T-cell (primary cell): ENCODE results near the gene FZD1. TPM values are rescaled to one million over a fixed set of nuclear protein-coding genes. Genes with fewer than 3 reads are reported as not detected.

Experiments
- ATAC-seq, 4 experiments: fragments of 200-7000 bp in 3 of 4; fragments of 150-1000 bp in 1 of 4; cut with Tn5 transposase; replicated peaks in 1 of 4; 1 replicate in 3 of 4; 2 replicates in 1 of 4; pipeline ENCODE4 v1.10.0; 2021; ENCODE audit warnings: moderate library complexity in 3 of 4, mild to moderate bottlenecking in 2 of 4, moderate number of reproducible peaks in 1 of 4
- CTCF ChIA-PET, 2 donors: fragments of 300-600 bp; sonication (Branson Sonifier 250); formaldehyde crosslinking; loops; one replicate each; lab custom pipeline; 2022; ENCODE audit warnings: antibody characterized with exemption in 2 of 2; lab: Charles Lee
- POLR2A ChIA-PET, 2 donors: fragments of 300-600 bp; sonication (Branson Sonifier 250); formaldehyde crosslinking; loops; one replicate each; lab custom pipeline; 2022; ENCODE audit warnings: antibody characterized with exemption in 2 of 2; lab: Charles Lee
- DNase-seq, 35 experiments: peaks; one replicate each; pipeline versions ENCODE4 v3.0.0 to v3.0.0-alpha.2; 2013 to 2023
- H3K27ac ChIP-seq: one replicate; pipeline ENCODE4 v1.5.1; 2013; ENCODE audit warnings: low read length
- H3K27me3 ChIP-seq, 2 experiments: replicated peaks in 1 of 2; 1 replicate in 1 of 2; 2 replicates in 1 of 2; pipeline versions ENCODE4 v1.6.1 to v1.7.0; 2013; ENCODE audit warnings: low read length in 1 of 2, mixed read lengths in 1 of 2; ENCODE audit not compliant: control insufficient read depth in 2 of 2, insufficient read depth in 2 of 2; ENCODE audit errors: extremely low read depth in 1 of 2
- H3K36me3 ChIP-seq, 2 donors: 1 replicate in 1 of 2; 2 replicates in 1 of 2; pipeline versions ENCODE4 v1.6.1 to v1.7.0; 2013; ENCODE audit warnings: low read length in 1 of 2; ENCODE audit not compliant: control insufficient read depth in 2 of 2, insufficient read depth in 1 of 2; ENCODE audit errors: extremely low read depth in 1 of 2
- H3K4me1 ChIP-seq, 2 experiments: 1 replicate in 1 of 2; 2 replicates in 1 of 2; pipeline versions ENCODE4 v1.6.1 to v1.7.0; 2013; ENCODE audit warnings: low read length in 2 of 2, mixed read lengths in 1 of 2; ENCODE audit not compliant: insufficient read depth in 2 of 2, control insufficient read depth in 1 of 2; ENCODE audit errors: extremely low read depth in 1 of 2
- H3K4me3 ChIP-seq, 2 donors: 1 replicate in 1 of 2; 2 replicates in 1 of 2; pipeline versions ENCODE4 v1.5.1 to v1.7.0; 2013; ENCODE audit warnings: mild to moderate bottlenecking in 2 of 2, low read length in 1 of 2, moderate library complexity in 1 of 2; ENCODE audit not compliant: control insufficient read depth in 1 of 2; ENCODE audit errors: extremely low read depth in 1 of 2
- H3K9me3 ChIP-seq: 2 replicates; pipeline ENCODE4 v1.7.0; 2013
- H3K27ac Mint-ChIP-seq, 2 donors: one replicate each; pipeline ENCODE4 v1.8.0; 2020 to 2021; ENCODE audit warnings: mild to moderate bottlenecking in 2 of 2, mixed read lengths in 2 of 2
- H3K27me3 Mint-ChIP-seq, 2 donors: one replicate each; pipeline ENCODE4 v1.8.0; 2021 to 2022; ENCODE audit warnings: mixed read lengths in 2 of 2
- H3K36me3 Mint-ChIP-seq: one replicate; pipeline ENCODE4 v1.8.0; 2021; ENCODE audit warnings: mixed read lengths
- H3K4me1 Mint-ChIP-seq, 3 donors: one replicate each; pipeline ENCODE4 v1.8.0; 2020 to 2022; ENCODE audit warnings: mixed read lengths in 3 of 3, mild to moderate bottlenecking in 1 of 3
- H3K4me3 Mint-ChIP-seq, 3 donors: one replicate each; pipeline ENCODE4 v1.8.0; 2020 to 2022; ENCODE audit warnings: mild to moderate bottlenecking in 3 of 3, mixed read lengths in 3 of 3, moderate library complexity in 3 of 3
- H3K9me3 Mint-ChIP-seq, 3 donors: one replicate each; pipeline ENCODE4 v1.8.0; 2020 to 2022; ENCODE audit warnings: mixed read lengths in 3 of 3
- WGBS: methylation state at CpG from one replicate; pipeline ENCODE4 v1.1.5; 2013; ENCODE audit warnings: missing lambda C conversion rate; ENCODE audit not compliant: insufficient coverage; 5-methylcytosine and 5-hydroxymethylcytosine counted together
- total RNA-seq, 35 experiments: library from RNA in 6 of 35; stranded (reverse) in 6 of 35; fragments of 120-200 nt in 1 of 35; gene quantifications; one replicate each; pipeline versions ENCODE4 v1.2.1 to v1.2.4 and lab custom pipeline; 2013 to 2026

FZD1 gene
- total RNA-seq, 5 donors from 2014 or later (not counting 1 experiment from before 2014, with no cell fraction given): 0.07 to 0.47 (median 0.13) TPM

DNA sequence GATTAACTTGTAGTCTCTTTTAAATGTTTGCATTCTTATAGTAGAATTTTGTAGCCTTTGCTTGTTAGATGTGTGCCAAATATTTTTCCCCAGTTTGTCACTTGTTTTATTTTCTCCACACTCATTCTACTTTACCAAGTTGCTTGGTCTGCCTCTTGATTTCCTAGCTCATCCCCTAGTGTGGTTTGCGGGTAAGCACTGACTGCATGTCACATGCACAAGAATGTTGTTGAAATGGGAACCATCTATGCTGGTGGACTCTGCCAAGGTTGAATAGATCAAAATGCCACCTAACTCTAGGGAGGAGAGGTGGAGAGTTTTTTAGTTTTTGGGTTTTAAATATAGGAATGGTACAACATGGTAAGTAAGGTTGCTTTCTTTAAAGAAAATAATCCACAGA, 47.6 kb downstream of the FZD1 start:
- POLR2A ChIA-PET: no interaction called here
- Histone ChIP-seq H3K36me3 (no peaks in the 10 kb centered on the region), H3K27me3 (no peaks in the 10 kb centered on the region), H3K4me3 (no peak overlapping the region), H3K9me3 (no peaks in the 10 kb centered on the region), H3K27ac (no peak overlapping the region), H3K4me1 (no peaks in the 10 kb centered on the region)
- CTCF ChIA-PET: interaction anchor here in 1 of 2 donors (1.4 kb wide), 1 partner anchor 16 kb away, joined by 3 read pairs; no protein-coding TSS in a partner anchor
- ATAC-seq (no peak), DNase-seq (no peak)
- Mint-ChIP-seq H3K27ac (no peak overlapping the region), H3K4me3 (no peak overlapping the region), H3K9me3 (no peaks in the 10 kb centered on the region), H3K36me3 (no peaks in the 10 kb centered on the region), H3K27me3 (no peaks in the 10 kb centered on the region), H3K4me1 (no peaks in the 10 kb centered on the region)
- WGBS: no CpG with 5 or more reads among the region's 1 CpG

DNA sequence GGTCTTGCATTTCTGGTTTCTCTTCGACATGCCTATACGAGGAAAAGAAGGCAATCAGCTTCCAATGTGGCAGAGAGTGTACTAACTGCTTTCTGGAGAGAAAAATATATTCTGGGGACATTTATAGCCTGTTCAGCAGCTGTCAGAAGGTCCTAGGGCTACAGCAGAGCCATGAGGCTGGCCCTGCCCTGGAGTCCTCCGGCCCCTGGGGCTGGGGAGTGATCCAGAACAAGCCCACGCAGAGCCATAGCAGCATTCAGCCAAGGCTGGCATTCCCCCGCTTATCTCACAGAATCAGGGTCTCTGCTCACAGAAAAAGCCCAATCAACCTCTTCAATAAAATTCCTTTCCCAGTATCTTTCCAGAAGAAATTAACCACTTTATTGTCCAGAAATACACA, 48.9 kb downstream of the FZD1 start:
- H3K27ac Mint-ChIP-seq: no peak overlapping the region
- H3K9me3 Mint-ChIP-seq: no peaks in the 10 kb centered on the region
- POLR2A ChIA-PET: no interaction called here
- CTCF ChIA-PET: interaction anchor here in 1 of 2 donors (1.4 kb wide), 1 partner anchor 14 kb away, joined by 3 read pairs; no protein-coding TSS in a partner anchor
- no peaks in the 10 kb centered on the region for H3K36me3 Mint-ChIP-seq
- no peaks in the 10 kb centered on the region for H3K4me1 Mint-ChIP-seq
- H3K4me3 ChIP-seq: no peak overlapping the region
- H3K4me3 Mint-ChIP-seq: no peak overlapping the region
- ATAC-seq (no peak), DNase-seq (no peak)
- H3K27me3 Mint-ChIP-seq: no peaks in the 10 kb centered on the region
- H3K9me3 ChIP-seq: no peaks in the 10 kb centered on the region
- no peaks in the 10 kb centered on the region for H3K36me3 ChIP-seq
- H3K27me3 ChIP-seq: no peaks in the 10 kb centered on the region
- 79% methylated on average over 2 of the region's 5 CpGs for whole genome bisulfite sequencing
- H3K27ac ChIP-seq: no peak overlapping the region
- no peaks in the 10 kb centered on the region for H3K4me1 ChIP-seq

DNA sequence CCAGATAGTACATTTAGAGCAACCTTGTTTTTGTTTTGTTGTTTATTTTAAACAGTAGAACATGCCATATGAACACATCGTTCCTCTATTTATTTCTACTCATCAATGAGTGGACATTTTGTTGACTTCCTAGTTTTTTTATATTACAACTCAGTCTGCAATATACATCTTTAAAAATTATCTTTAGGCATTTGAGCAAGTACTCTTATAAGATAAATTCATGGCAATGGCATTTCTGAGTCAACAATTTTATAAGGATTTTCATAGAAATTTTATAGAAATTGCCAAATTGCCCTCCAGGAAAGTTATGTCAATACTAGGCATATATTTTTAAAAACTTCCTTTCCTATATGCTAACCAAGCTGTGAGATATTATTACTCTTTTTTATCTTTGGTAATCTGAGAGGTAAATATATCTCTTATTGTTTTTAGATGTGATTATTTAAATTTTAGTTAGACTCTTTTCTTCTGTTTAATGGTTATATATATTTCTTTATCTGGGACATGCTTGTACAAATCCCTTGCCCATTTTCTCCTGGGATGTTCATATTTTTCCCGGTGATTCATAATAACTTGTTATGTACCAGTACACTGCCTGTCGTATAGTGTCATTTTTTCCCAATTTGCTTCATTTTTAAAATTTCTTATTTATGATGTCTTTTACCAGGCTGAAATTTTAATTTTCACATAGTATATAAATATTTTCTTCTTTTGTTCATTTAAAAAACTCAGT, 50.5 kb downstream of the FZD1 start:
- no peak for ATAC-seq
- Histone ChIP-seq H3K4me3 (no peak overlapping the region), H3K27me3 (no peaks in the 10 kb centered on the region), H3K9me3 (no peaks in the 10 kb centered on the region), H3K36me3 (no peaks in the 10 kb centered on the region), H3K4me1 (no peaks in the 10 kb centered on the region), H3K27ac (no peak overlapping the region)
- DNase-seq: no peak
- WGBS: no CpG with 5 or more reads among the region's 3 CpGs
- ChIA-PET CTCF (no interaction called here), POLR2A (no interaction called here)
- H3K27ac Mint-ChIP-seq: no peak overlapping the region
- H3K4me3 Mint-ChIP-seq: no peak overlapping the region
- H3K36me3 Mint-ChIP-seq: no peaks in the 10 kb centered on the region
- H3K27me3 Mint-ChIP-seq: no peaks in the 10 kb centered on the region
- H3K4me1 Mint-ChIP-seq: no peaks in the 10 kb centered on the region
- no peaks in the 10 kb centered on the region for H3K9me3 Mint-ChIP-seq

DNA sequence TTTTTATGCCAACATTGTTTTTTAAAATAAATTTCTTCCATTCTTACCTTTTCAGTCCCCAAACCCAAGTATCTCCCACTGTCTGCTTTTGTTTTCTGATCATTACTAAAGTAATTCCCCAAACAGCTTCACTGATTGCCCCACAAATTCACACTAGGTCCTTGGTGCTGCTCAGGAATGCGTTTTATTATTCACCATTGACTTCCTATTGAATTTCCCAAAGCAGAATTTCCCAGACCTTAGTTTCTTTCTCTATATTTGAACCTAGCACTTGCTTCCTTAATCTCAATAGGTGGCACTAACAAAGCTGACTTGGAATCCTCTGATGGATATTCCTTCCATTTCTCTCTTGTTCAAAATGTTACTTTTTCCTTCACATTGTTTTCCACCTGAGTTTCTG, 52.2 kb downstream of the FZD1 start:
- H3K36me3 Mint-ChIP-seq: no peaks in the 10 kb centered on the region
- H3K4me1 Mint-ChIP-seq: no peaks in the 10 kb centered on the region
- POLR2A ChIA-PET: no interaction called here
- ATAC-seq (no peak), DNase-seq (no peak)
- H3K27me3 Mint-ChIP-seq: no peaks in the 10 kb centered on the region
- Histone ChIP-seq H3K4me1 (no peaks in the 10 kb centered on the region), H3K9me3 (no peaks in the 10 kb centered on the region), H3K27me3 (no peaks in the 10 kb centered on the region), H3K27ac (no peak overlapping the region), H3K36me3 (no peaks in the 10 kb centered on the region), H3K4me3 (no peak overlapping the region)
- CTCF ChIA-PET: no interaction called here
- H3K9me3 Mint-ChIP-seq: no peaks in the 10 kb centered on the region
- H3K27ac Mint-ChIP-seq: no peak overlapping the region
- WGBS: 83% methylated on average over 1 of the region's 1 CpG
- no peak overlapping the region for H3K4me3 Mint-ChIP-seq

DNA sequence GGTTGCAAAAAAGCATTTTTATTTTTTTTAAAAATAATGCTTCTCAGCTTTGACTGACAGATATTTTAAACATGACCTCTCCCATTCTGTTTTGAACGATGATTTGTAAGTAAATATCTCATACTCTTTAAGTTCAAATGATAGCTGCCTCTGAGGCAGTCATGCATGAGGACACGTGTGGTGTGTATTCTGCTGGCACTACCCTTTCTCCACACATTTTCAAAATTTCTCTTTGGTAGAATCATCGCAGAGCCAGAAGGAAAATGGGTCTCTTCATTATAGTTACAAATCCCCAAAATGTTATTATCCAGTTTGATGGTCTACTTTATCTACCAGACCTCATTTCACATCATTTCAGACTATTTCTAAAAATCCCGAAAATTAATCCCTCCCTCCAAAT, 55.1 kb downstream of the FZD1 start:
- ChIA-PET POLR2A (no interaction called here), CTCF (no interaction called here)
- no peaks in the 10 kb centered on the region for H3K36me3 Mint-ChIP-seq
- H3K36me3 ChIP-seq: no peaks in the 10 kb centered on the region
- H3K27me3 ChIP-seq: no peaks in the 10 kb centered on the region
- no peak overlapping the region for H3K4me3 Mint-ChIP-seq
- DNase-seq (no peak), ATAC-seq (no peak)
- 80% methylated on average over 1 of the region's 4 CpGs for WGBS
- H3K9me3 Mint-ChIP-seq: no peaks in the 10 kb centered on the region
- no peak overlapping the region for H3K27ac ChIP-seq
- no peaks in the 10 kb centered on the region for H3K9me3 ChIP-seq
- H3K4me1 ChIP-seq: no peaks in the 10 kb centered on the region
- no peak overlapping the region for H3K27ac Mint-ChIP-seq
- no peak overlapping the region for H3K4me3 ChIP-seq
- H3K27me3 Mint-ChIP-seq: no peaks in the 10 kb centered on the region
- H3K4me1 Mint-ChIP-seq: no peaks in the 10 kb centered on the region

DNA sequence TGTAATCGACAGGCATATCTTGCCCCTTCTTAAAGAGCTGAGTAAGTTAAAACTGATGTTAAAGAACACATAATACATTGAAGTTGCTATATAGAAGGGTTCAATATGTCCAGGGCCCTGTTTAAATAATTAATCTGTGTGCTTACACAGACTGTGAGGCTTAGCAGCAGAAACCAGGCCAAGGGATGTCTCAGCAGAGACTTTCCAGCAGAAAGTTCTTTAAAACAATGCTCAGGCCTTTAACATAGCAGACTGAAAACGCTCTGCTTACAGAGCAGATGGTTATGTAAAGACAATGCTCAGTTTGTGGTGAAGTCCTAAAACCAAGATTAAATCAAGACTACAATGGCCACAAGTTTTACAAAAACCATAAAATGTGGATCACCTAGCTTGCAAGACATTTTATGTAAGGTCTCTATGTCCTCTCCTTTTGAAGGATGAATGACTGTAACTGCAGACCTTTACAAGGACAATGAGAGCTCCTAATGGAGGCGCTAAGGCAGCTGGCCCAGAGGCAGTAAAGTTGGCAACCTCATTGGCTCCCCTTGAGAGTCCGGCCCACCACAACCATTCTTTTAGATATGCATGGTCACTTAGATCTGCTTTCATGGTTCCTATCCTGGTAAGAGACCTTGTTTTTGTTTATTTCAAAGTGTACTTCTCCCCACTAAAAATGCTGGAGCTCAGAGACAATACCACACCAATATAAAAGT, 56.3 kb downstream of the FZD1 start:
- no peaks in the 10 kb centered on the region for H3K27me3 ChIP-seq
- no peak for DNase-seq
- no peak overlapping the region for H3K27ac Mint-ChIP-seq
- ChIA-PET CTCF (no interaction called here), POLR2A (no interaction called here)
- no peak overlapping the region for H3K27ac ChIP-seq
- H3K9me3 ChIP-seq: no peaks in the 10 kb centered on the region
- H3K27me3 Mint-ChIP-seq: no peaks in the 10 kb centered on the region
- H3K4me3 Mint-ChIP-seq: no peak overlapping the region
- no peaks in the 10 kb centered on the region for H3K36me3 ChIP-seq
- no peak for ATAC-seq
- H3K4me1 ChIP-seq: no peaks in the 10 kb centered on the region
- H3K36me3 Mint-ChIP-seq: no peaks in the 10 kb centered on the region
- no peaks in the 10 kb centered on the region for H3K9me3 Mint-ChIP-seq
- no peaks in the 10 kb centered on the region for H3K4me1 Mint-ChIP-seq
- H3K4me3 ChIP-seq: no peak overlapping the region
- no CpG with 5 or more reads among the region's 4 CpGs for WGBS
